Activated T-cell treated with anti-CD3 and anti-CD28 coated beads, Interleukin-2, amount 50 U/mL, for 4 hours (primary cell): ENCODE measurements around the gene KLHL29. TPM values are rescaled to one million over a fixed set of nuclear protein-coding genes. Genes with fewer than 3 reads are reported as not detected.
A peak's percentile ranks its signal among the peaks of the same experiment; 100 is the strongest.

ENCODE experiments used
- ATAC-seq, 2 donors: fragments of 200-7000 bp; cut with Tn5 transposase; one replicate each; pipeline ENCODE4 v1.10.0; 2021
- DNase-seq: peaks from one replicate; pipeline ENCODE4 v3.0.0-alpha.2; 2020
- H3K27me3 Mint-ChIP-seq: one replicate; pipeline ENCODE4 v1.8.0; 2021; ENCODE audit warnings: low read depth, mixed read lengths
- H3K36me3 Mint-ChIP-seq: one replicate; pipeline ENCODE4 v1.8.0; 2022; ENCODE audit warnings: mixed read lengths; ENCODE audit not compliant: insufficient read depth
- H3K4me1 Mint-ChIP-seq: one replicate; pipeline ENCODE4 v1.8.0; 2021; ENCODE audit warnings: low read depth, mixed read lengths
- H3K4me3 Mint-ChIP-seq: one replicate; pipeline ENCODE4 v1.8.0; 2021; ENCODE audit warnings: mild to moderate bottlenecking, moderate library complexity, mixed read lengths
- H3K9me3 Mint-ChIP-seq: one replicate; pipeline ENCODE4 v1.8.0; 2021; ENCODE audit warnings: mixed read lengths
- total RNA-seq, 3 donors: library from RNA; stranded (reverse); gene quantifications; one replicate each; pipeline ENCODE4 v1.2.1, GENCODE V29; 2021

The KLHL29 gene
- total RNA-seq, 3 donors from 2014 or later: 0.82 to 1.5 (median 1.1) TPM

DNA sequence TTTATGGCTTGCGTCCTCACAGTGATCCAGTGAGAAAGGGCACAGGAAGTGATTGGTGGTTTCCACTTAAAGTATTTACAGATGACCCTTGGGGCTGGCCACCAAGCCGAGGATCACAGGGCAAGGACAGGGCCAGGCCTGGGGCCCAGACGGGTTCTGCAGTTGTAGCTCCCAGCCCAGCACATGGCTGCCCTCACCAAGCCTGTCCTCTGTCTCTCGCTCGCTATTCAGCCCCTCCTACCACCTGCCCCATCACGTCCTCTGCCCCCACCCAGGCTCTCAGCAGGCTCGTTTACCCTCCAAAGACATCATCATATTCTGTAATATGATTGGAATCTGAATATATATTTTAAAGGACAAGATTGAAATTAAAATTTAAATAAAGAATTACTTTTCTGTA lies 246.0 kb downstream of the KLHL29 start:
- Mint-ChIP-seq H3K27me3 (no peaks in the 10 kb centered on the region), H3K4me3 (no peak overlapping the region), H3K36me3 (no peaks in the 10 kb centered on the region), H3K9me3 (no peaks in the 10 kb centered on the region), H3K4me1 (no peaks in the 10 kb centered on the region)
- ATAC-seq (no peak), DNase-seq (no peak)

DNA sequence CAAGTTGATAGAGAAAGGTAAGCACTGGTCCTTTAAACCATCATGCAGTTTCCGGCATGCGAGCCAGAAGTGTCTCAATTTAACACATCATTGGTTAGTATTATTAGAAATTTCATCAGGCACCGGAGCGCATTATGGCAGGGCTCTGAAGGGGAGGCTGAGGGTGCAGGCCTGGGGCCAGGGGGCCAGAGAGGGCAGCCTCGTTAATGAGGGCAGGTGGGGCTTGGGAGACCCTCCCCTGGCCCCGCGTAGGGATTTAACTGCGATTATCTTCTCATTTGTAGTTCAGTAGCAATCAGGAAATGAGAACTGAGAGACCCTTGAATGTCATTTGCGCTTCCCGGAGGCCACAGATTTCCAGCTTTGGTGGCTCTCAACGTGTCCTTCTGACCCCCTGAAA lies 246.4 kb downstream of the KLHL29 start:
- H3K27me3 Mint-ChIP-seq: no peaks in the 10 kb centered on the region

DNA sequence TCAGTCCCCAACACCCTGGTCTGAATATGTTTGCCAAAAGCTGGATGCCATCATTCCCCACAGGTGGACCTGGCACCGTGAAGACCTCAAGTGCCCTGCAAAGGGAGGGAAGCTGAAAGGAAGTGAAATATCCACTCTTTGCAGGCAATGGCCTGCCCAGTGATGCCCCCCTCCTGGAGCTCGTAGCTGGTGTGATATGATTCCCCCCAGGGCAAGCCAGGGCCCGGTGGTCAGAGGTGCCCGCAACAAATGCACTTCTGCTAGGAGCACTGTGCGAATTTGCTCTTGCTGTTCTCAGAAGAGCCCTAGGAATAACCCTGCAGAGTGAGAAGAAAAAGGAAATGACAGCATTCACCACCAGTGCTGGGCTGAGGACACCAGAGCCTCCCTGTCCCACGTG lies 247.4 kb downstream of the KLHL29 start:
- no peak for ATAC-seq
- Mint-ChIP-seq H3K4me1 (no peaks in the 10 kb centered on the region), H3K36me3 (no peaks in the 10 kb centered on the region), H3K27me3 (no peaks in the 10 kb centered on the region), H3K4me3 (no peak overlapping the region), H3K9me3 (no peaks in the 10 kb centered on the region)
- DNase-seq: no peak

More for the DNA sequence above, 246.4 kb downstream of the KLHL29 start:
- DNase-seq (no peak), ATAC-seq (no peak)
- Mint-ChIP-seq H3K36me3 (no peaks in the 10 kb centered on the region), H3K9me3 (no peaks in the 10 kb centered on the region), H3K4me3 (no peak overlapping the region), H3K4me1 (no peaks in the 10 kb centered on the region)

DNA sequence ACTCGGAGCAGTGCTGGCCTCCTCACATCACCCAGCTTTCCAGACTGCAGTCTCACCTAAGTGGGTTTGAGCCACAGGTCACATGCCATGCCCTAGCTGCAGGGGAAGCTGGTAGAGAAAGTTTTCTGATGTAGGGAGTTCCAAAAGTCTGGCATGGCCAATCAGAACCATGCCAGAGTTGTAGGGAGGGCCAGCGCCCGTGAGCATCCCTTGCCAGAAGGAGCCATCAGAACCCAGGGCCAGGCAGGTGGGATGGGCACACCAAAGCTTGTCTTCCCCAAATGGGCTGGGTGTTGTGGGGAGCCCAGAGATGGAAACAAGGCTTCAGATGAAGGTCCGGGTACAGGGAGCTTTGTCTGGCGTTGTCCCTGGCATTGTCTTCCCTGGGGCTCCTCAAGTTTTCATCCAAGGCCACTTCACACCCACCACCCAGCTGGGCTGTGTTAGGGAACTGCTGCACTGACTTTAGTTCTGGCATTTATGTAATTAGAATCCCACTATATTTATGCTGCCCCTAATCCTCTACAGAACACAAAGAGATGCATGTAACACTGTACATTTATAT lies 247.9 kb downstream of the KLHL29 start:
- ATAC-seq (no peak), DNase-seq (no peak)
- H3K36me3 Mint-ChIP-seq: no peaks in the 10 kb centered on the region
- no peaks in the 10 kb centered on the region for H3K9me3 Mint-ChIP-seq
- no peaks in the 10 kb centered on the region for H3K4me1 Mint-ChIP-seq
- no peak overlapping the region for H3K4me3 Mint-ChIP-seq
- no peaks in the 10 kb centered on the region for H3K27me3 Mint-ChIP-seq

DNA sequence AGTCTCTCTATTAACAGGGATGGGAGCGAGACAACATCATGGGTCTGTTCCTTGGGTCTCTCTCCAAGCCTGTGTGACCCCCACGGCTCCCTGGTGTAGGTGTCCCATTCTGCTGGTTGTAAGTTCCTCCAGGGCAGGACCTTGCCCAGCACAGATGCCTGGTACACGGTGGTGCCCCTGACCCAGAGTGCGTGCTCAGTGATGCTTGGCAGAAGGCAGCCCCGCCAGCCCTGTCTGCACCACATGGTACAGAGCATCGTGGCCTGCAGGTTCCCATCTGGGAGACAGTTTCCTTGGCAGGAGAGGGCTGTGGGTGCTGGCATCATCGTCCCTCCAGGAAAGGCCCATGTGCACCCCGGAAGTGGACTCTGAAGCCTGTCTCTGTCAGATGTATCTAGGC lies 249.0 kb downstream of the KLHL29 start:
- H3K27me3 Mint-ChIP-seq: no peaks in the 10 kb centered on the region
- no peaks in the 10 kb centered on the region for H3K9me3 Mint-ChIP-seq
- ATAC-seq (no peak), DNase-seq (no peak)
- H3K4me3 Mint-ChIP-seq: no peak overlapping the region
- no peaks in the 10 kb centered on the region for H3K4me1 Mint-ChIP-seq
- H3K36me3 Mint-ChIP-seq: peaks cover 2% of the 10 kb centered on the region

DNA sequence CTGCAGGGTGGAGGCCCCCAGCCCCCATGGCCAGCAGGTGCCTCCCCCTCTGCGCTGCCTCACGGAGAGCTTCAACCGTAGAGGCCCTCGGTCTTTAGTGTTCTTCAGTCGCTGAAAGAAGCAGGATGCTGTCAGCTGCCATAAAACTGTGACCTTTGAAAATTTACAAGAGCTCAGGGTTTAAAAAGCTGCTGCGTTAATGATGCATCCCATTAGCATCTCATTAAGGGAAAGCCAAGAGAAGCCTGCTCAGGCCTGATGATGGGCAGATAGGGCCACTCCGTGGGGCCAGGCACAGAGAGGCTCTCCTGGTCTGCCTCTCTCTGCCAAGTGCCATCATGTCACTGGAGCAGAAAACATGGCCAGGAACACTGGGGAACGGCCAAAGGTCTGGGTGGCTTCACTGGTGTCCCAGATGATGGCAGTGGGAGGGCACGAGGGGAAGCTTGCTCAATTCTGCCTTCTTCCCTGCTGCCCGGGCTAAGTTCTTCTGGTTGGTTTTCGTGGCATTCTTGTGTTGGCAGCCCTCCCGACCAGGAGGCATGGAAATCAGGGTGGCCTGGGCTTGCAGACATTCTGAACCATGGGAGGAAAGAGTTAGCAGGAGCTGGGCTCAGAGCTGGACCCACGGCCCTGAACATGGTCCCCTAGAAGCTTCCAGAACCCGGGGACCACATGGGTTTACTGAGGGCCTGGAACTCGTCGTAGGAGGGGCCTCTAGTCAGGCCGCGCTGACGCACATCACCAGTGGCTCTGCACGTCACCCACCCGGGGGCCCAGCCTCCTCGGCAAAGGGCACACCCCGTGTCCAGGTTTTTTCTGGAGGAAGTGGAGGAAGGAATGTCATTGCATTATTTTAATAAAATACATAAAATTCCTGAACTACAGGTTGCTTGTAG lies 250.7 kb downstream of the KLHL29 start:
- no peak overlapping the region for H3K4me3 Mint-ChIP-seq
- H3K9me3 Mint-ChIP-seq: no peaks in the 10 kb centered on the region
- DNase-seq (no peak), ATAC-seq (no peak)
- H3K4me1 Mint-ChIP-seq: no peaks in the 10 kb centered on the region
- H3K27me3 Mint-ChIP-seq: no peaks in the 10 kb centered on the region
- H3K36me3 Mint-ChIP-seq: peaks cover 6% of the 10 kb centered on the region

DNA sequence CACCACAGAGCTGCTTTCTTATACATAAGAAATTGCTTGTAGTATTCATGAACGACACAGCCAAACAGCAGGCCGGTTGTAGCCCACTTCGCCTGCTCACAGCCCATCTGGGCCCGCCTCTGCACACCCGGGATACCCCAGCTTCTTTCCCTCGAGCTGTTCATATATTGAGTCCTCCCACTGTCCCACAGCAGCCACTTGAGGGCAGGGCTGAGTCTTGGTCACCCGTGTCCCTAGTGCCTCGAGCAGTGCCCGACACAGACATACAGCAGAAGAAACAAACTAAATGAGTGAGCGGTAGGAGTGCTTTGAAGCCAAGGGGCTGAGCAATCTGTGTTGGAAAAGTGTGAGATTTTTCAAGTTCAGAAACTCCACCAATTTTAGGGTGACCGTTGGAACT lies 251.4 kb downstream of the KLHL29 start:
- Mint-ChIP-seq H3K4me3 (no peak overlapping the region), H3K36me3 (peaks cover 7% of the 10 kb centered on the region), H3K27me3 (no peaks in the 10 kb centered on the region), H3K4me1 (no peaks in the 10 kb centered on the region), H3K9me3 (no peaks in the 10 kb centered on the region)
- DNase-seq (no peak), ATAC-seq (no peak)

DNA sequence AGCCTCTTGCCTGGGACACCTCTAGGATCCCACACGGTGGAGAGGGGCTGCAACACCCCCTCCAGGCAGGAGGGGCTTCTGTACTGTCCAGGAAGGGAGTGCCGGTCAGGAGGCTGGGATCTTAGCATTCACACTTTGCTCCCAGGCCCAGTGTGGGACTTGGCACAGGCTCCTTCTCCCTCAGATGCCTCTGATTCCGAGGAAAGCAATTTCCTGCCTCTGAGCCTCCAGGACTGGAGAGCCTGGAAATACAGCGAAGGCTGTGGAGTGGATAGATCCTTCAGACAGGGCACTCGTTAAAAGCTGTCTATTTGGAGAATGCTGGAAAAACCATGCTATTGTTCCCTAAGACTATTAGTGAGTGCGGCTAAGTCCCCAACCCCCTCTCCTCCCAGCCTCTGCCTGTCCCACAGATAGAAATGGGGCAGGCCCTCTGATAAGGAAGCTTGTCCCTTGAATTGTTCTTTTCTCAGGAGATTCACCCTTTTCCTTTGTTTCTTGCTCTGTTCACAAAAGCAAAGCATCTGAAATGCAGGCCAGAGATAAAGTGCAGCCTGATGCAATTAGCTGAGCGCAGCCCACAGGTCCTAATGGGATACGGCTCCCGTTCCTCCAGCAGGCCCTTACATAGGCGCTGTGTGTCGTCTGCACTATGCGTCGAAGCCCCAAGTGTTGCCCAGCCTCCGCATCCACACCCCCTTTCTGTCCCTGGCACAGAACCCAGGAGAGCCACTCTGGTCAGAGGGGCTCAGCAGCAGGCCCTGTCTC lies 252.2 kb downstream of the KLHL29 start:
- Mint-ChIP-seq H3K9me3 (no peaks in the 10 kb centered on the region), H3K4me1 (no peaks in the 10 kb centered on the region), H3K36me3 (peaks cover 10% of the 10 kb centered on the region), H3K4me3 (no peak overlapping the region), H3K27me3 (no peaks in the 10 kb centered on the region)
- ATAC-seq: no peak
- no peak for DNase-seq

DNA sequence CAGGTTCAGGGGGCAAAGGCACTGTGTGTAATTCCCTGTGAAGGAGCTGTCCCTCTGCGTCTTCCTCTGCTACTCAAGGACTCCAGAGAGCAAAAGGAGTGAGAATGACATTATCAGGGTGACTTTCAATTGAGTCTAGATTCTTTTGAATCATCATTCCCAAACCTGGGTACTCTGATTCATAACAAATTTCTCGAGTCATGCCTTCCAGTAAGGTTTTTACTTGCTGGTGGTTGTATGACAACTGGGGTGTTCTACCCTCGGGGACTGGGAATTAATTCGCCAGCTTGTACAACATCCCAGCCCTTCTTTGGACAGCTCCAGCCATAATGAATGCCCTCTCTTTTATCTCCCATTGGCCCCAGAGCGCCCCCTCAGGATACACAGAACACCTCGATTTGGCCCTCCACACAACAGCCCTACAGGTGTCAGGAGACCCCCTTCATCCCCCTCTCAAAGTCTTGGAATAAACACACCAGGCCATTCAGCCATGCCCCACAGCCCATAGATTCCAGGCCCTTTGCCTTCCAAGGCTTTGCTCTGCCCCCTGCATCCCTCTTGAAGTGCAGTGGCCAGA lies 254.5 kb downstream of the KLHL29 start:
- Mint-ChIP-seq H3K36me3 (peaks cover 11% of the 10 kb centered on the region), H3K4me1 (no peaks in the 10 kb centered on the region), H3K4me3 (no peak overlapping the region), H3K27me3 (no peaks in the 10 kb centered on the region), H3K9me3 (no peaks in the 10 kb centered on the region)
- DNase-seq (no peak), ATAC-seq (peak; percentile 7 to 51)

DNA sequence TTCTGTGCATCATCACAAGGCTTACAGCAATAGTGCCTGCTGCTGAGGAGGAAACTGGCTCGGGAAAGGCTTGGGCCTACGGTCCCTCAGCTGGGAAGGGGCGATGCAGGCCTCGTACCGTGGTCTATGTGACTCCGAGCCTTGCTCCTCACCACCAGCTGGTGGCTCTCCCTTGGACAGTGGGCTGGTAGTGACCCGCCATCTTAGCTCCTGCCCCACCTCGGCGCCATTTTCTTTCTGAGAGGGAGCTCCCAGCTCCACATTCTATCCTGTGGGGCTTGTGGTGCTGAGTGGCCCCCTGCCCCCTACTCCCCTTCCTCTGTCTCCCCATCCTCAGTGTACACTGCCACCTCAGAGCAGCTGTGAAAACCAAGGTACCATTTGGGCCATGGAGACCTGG lies 255.7 kb downstream of the KLHL29 start:
- no peaks in the 10 kb centered on the region for H3K9me3 Mint-ChIP-seq
- H3K27me3 Mint-ChIP-seq: no peaks in the 10 kb centered on the region
- ATAC-seq: no peak
- no peaks in the 10 kb centered on the region for H3K4me1 Mint-ChIP-seq
- DNase-seq: no peak
- peaks cover 11% of the 10 kb centered on the region for H3K36me3 Mint-ChIP-seq
- no peak overlapping the region for H3K4me3 Mint-ChIP-seq

DNA sequence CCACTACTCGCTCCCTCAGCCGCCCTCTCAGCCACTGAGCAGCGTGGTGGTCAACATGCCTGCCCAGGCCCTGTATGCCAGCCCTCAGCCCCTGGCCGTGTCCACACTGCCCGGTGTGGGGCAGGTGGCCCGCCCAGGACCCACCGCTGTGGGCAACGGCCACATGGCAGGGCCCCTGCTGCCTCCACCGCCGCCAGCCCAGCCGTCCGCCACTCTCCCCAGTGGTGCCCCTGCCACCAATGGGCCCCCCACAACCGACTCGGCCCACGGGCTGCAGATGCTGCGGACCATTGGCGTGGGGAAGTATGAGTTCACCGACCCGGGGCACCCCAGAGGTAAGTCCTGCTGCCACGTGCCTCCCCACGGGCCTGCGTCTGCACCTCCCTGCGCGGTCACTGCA lies 257.5 kb downstream of the KLHL29 start:
- Mint-ChIP-seq H3K9me3 (no peaks in the 10 kb centered on the region), H3K4me1 (no peaks in the 10 kb centered on the region), H3K36me3 (peaks cover 11% of the 10 kb centered on the region), H3K4me3 (no peak overlapping the region), H3K27me3 (no peaks in the 10 kb centered on the region)
- ATAC-seq (no peak), DNase-seq (no peak)

DNA sequence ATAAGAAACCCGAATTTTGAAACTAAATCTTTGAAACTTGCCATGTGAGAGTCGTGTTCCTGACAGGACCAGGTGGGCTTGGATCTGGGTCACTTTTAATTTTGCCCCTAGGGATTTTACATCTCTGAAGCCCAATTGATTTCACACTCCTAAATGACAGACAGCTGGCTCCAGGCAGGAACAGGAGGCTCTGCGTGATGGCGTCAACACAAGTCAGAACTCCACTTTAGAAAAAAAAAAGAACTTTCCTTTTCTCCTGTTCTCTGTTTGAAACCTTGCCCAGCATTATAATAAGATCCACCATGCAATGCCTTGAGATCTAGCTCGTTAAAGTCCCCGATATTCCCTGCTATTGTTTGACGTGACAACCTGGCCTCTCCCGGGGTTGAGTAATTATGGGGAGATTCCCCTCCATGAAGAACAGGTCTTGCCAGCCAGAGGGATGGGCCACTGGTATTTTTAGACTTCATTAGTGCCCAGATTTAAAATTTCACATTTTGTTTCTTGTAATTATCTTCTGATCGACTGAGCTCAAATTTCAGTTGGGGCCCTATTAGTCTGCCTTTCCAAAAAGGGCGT lies 260.3 kb downstream of the KLHL29 start:
- Mint-ChIP-seq H3K9me3 (no peaks in the 10 kb centered on the region), H3K4me3 (no peak overlapping the region), H3K27me3 (no peaks in the 10 kb centered on the region), H3K36me3 (peaks cover 7% of the 10 kb centered on the region), H3K4me1 (no peaks in the 10 kb centered on the region)
- DNase-seq (no peak), ATAC-seq (no peak)

DNA sequence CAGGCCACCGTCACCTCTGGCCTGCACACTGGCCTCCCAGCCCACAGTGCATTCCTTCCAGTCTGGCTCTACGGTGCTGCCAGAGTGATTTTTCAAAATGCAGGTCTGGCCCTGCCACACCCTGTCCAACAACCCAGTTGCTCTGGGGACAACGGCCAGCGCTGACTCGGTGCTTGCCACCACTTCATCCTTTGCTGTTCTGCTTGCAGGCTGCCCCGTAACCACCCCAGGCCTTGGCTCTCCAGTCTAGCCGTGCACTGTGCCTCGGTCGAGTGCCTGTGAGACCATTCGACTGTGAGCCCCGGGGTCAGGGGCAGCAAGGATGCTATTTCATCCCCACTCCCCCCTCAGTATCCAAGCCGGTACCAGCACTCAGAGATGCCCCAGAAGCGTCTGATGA lies 262.6 kb downstream of the KLHL29 start:
- Mint-ChIP-seq H3K36me3 (no peaks in the 10 kb centered on the region), H3K9me3 (no peaks in the 10 kb centered on the region), H3K4me1 (no peaks in the 10 kb centered on the region), H3K27me3 (no peaks in the 10 kb centered on the region), H3K4me3 (no peak overlapping the region)
- DNase-seq: no peak
- no peak for ATAC-seq

DNA sequence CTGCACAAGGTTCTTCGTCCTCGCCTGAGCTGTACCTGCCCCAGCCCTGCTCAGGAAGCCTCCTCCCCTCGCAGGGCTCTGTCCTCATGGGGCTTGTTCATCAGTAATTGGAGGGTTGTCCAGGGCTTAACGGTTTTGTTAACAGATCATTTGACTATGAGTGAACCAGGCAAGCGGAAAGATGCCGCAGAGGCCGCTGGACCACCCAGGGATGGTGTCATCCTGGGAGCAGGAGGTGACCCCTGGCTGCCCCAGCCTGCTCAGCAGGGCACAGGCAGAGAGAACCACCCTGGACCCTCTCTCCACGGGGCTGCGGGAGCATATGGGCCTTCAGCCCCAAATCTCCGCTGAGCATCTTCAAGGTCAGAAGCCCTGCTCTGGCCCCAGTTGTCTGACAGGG lies 264.3 kb downstream of the KLHL29 start:
- Mint-ChIP-seq H3K4me3 (no peak overlapping the region), H3K36me3 (no peaks in the 10 kb centered on the region), H3K4me1 (no peaks in the 10 kb centered on the region), H3K27me3 (no peaks in the 10 kb centered on the region), H3K9me3 (no peaks in the 10 kb centered on the region)
- ATAC-seq: no peak
- DNase-seq: no peak
